Measurements from ENCODE around the gene KIF21A. TPM values are rescaled to one million over a fixed set of nuclear protein-coding genes. Genes with fewer than 3 reads are reported as not detected.

The KIF21A gene
- total and polyA plus RNA-seq, 11 donors: 27.9 to 53.1 (median 44.1) TPM

- H3K4me3 ChIP-seq: no peak overlapping the region
- H3K36me3 ChIP-seq: no peaks in the 10 kb centered on the region
- no peak for ATAC-seq
- intact Hi-C loops (cut with DNase I): no loop called here
- WGBS, 4 donors: 96 to 98% (median 97%) methylated on average over 10 of the region's 10 CpGs
- no peak for DNase-seq
- H3K4me1 ChIP-seq: peaks cover 0 to 29% (median 9%) of the 10 kb centered on the region in 12 donors
- no peak overlapping the region for H3K27ac ChIP-seq
- TF ChIP-seq POLR2A (IDR thresholded peaks at IDR 0.05): no peak
- TF ChIP-seq CTCF (IDR thresholded peaks at IDR 0.05): no peak
- no peaks in the 10 kb centered on the region for H3K27me3 ChIP-seq
- no peaks in the 10 kb centered on the region for H3K9me3 ChIP-seq
These were observed 62.8 kb downstream of the KIF21A start for GRCh38 chr12:39380090-39380489.

GRCh38 chr12:39378341-39378740 is 64.6 kb downstream of the KIF21A start:
- Histone ChIP-seq H3K4me3 (no peak overlapping the region), H3K27me3 (no peaks in the 10 kb centered on the region), H3K36me3 (no peaks in the 10 kb centered on the region), H3K27ac (no peak overlapping the region), H3K4me1 (peaks cover 0 to 20% (median 4%) of the 10 kb centered on the region in 12 donors), H3K9me3 (no peaks in the 10 kb centered on the region)
- ATAC-seq (peak in 1 of 4 donors; percentile 21), DNase-seq (no peak)
- 13 to 18% (median 15%) methylated on average over 1 of the region's 1 CpG for WGBS, 4 donors
- intact Hi-C loops (cut with DNase I): loop anchor here in 2 of 10 donors (5.0 to 10.0 kb wide), 2 partner anchors 64 to 66 kb away; partner anchors contain the start of gene KIF21A (in 2 of the 2)
- no peak for TF ChIP-seq CTCF (IDR thresholded peaks at IDR 0.05)

DNA sequence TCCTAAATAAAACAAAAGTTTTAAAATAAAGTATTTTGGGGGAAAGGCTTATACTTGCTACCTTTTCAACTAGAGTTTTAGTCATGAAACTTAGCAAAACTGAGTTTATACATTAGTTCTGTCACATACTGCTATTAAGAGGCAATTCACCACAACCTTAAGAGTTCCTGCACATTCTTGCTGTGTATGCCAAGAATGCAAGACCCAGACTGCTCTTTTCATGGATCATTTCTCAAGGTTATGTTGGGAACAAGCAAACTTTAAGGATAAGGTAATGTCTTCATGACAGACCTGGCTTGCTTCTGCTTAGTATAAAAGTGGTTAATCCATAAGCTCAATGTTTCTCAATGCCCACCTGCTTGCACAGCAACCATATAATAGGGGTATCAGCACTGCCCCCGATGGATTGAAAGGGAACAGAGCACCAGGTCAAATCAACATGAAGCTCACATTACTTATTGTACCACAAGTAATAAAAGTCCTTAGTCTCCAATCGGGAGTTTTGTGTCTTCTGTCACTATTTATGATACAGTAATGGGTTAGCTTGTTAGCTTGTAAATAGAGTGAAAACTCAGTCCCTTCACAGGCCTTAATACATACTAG is 67.6 kb downstream of the KIF21A start:
- no peak overlapping the region for H3K27ac ChIP-seq
- peaks cover 0 to 23% (median 4%) of the 10 kb centered on the region in 12 donors for H3K4me1 ChIP-seq
- H3K36me3 ChIP-seq: no peaks in the 10 kb centered on the region
- H3K9me3 ChIP-seq: no peaks in the 10 kb centered on the region
- DNase-seq (no peak), ATAC-seq (peak in 1 of 4 donors; percentile 21)
- no peak for TF ChIP-seq POLR2A (IDR thresholded peaks at IDR 0.05)
- TF ChIP-seq CTCF (IDR thresholded peaks at IDR 0.05): peak in 1 of 12 donors; percentile 16
- no peaks in the 10 kb centered on the region for H3K27me3 ChIP-seq
- intact Hi-C loops (cut with DNase I): loop anchor here in 2 of 10 donors (5.0 to 10.0 kb wide), 2 partner anchors 67 to 69 kb away; partner anchors contain the start of gene KIF21A (in 2 of the 2)
- H3K4me3 ChIP-seq: no peak overlapping the region
- WGBS, 4 donors: 77 to 91% (median 82%) methylated on average over 2 of the region's 2 CpGs

DNA sequence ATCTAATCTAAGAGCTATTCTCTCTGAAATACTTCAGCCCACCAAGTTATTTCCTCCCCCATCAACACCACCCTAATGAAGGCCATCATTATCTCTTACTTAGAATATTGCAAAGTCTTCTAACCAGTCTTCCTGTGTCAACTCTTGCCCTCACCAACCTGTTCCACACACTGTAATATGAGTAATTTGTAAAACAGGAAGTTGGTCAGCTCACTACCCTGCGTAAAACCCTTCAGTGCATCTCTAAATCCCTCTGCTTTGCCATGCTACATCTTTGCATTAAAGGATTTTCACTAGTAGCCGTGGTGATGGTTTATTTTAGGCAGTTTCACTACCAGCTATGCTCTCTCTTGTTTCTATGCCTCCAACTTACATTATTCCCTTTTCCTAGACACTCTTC is 70.0 kb downstream of the KIF21A start:
- no peak for TF ChIP-seq CTCF (IDR thresholded peaks at IDR 0.05)
- TF ChIP-seq POLR2A (IDR thresholded peaks at IDR 0.05): no peak
- intact Hi-C loops (cut with DNase I): loop anchor here in 3 of 10 donors (5.0 to 10.0 kb wide), 2 partner anchors 69 to 72 kb away; partner anchors contain the start of gene KIF21A (in 3 of the 3)
- peaks cover 0 to 15% (median under 1%) of the 10 kb centered on the region in 12 donors for H3K4me1 ChIP-seq
- peaks cover 0 to 6% (median 0%) of the 10 kb centered on the region in 9 donors for H3K36me3 ChIP-seq
- no peak overlapping the region for H3K27ac ChIP-seq
- no peaks in the 10 kb centered on the region for H3K9me3 ChIP-seq
- no peak overlapping the region for H3K4me3 ChIP-seq
- DNase-seq (no peak), ATAC-seq (peak in 2 of 4 donors; percentile 11 to 22)
- WGBS, 4 donors: 52 to 65% (median 60%) methylated on average over 2 of the region's 2 CpGs
- H3K27me3 ChIP-seq: no peaks in the 10 kb centered on the region
